Stimulated activated CD4-positive, alpha-beta T cell treated with anti-CD3 and anti-CD28 coated beads, Interleukin-4, amount 100 ng/mL, for 1 hour (primary cell): ENCODE measurements around the gene KRT71.
A peak's percentile ranks its signal among the peaks of the same experiment; 100 is the strongest.
"Not testable (repeated sequence)": the region's sequence is repeated elsewhere in the genome, so short reads cannot be mapped to it uniquely, and the experiment has no call there.

ENCODE experiments used
- DNase-seq: peaks from one replicate; pipeline ENCODE4 v3.0.0-alpha.2; 2020

The KRT71 gene

GRCh38 chr12:52552681-52553195 lies at the start of gene KRT71:
TSS of gene KRT71 (minus strand) at chr12:52553145. CDS start at chr12:52553077, 68 bp downstream.
- no peak for DNase-seq

GRCh38 chr12:52602552-52602951 lies 49.6 kb upstream of the KRT71 start:
- no peak for DNase-seq

- no peak for DNase-seq
Observed at GRCh38 chr12:52601671-52602070, 48.7 kb upstream of the KRT71 start.

GRCh38 chr12:52600941-52601481 lies 48.1 kb upstream of the KRT71 start, which contains the start of gene KRT72:
TSS of gene KRT72 (minus strand) at chr12:52601463. CDS start at chr12:52601452, 11 bp downstream.
- DNase-seq = no peak

GRCh38 chr12:52600475-52600874 lies 47.5 kb upstream of the KRT71 start:
- DNase-seq = no peak

- DNase-seq = no peak
Observed at GRCh38 chr12:52600071-52600470, 47.1 kb upstream of the KRT71 start.

GRCh38 chr12:52598966-52599365 lies 46.0 kb upstream of the KRT71 start:
- DNase-seq = no peak

- not testable (repeated sequence) for DNase-seq
Observed at GRCh38 chr12:52594237-52594636, 41.3 kb upstream of the KRT71 start.

- DNase-seq = no peak
Observed at GRCh38 chr12:52591521-52591920, 38.6 kb upstream of the KRT71 start.

- no peak for DNase-seq
Observed at GRCh38 chr12:52590021-52590420, 37.1 kb upstream of the KRT71 start.

GRCh38 chr12:52587563-52587962 lies 34.6 kb upstream of the KRT71 start:
- DNase-seq = no peak

- DNase-seq = no peak
Observed at GRCh38 chr12:52585946-52586345, 33.0 kb upstream of the KRT71 start.

GRCh38 chr12:52585066-52585465 lies 32.1 kb upstream of the KRT71 start:
- no peak for DNase-seq

GRCh38 chr12:52584156-52584682 lies 31.3 kb upstream of the KRT71 start:
- no peak for DNase-seq

- DNase-seq = peak; percentile 61
Observed at GRCh38 chr12:52582971-52583456, 30.1 kb upstream of the KRT71 start.

GRCh38 chr12:52582486-52582885 lies 29.5 kb upstream of the KRT71 start:
- DNase-seq = no peak

GRCh38 chr12:52581481-52581880 lies 28.5 kb upstream of the KRT71 start:
- no peak for DNase-seq

- no peak for DNase-seq
Observed at GRCh38 chr12:52581066-52581465, 28.1 kb upstream of the KRT71 start.

- no peak for DNase-seq
Observed at GRCh38 chr12:52580496-52580895, 27.6 kb upstream of the KRT71 start.

- DNase-seq = no peak
Observed at GRCh38 chr12:52579468-52580465, 26.8 kb upstream of the KRT71 start.

GRCh38 chr12:52578469-52578868 lies 25.5 kb upstream of the KRT71 start:
- no peak for DNase-seq

- no peak for DNase-seq
Observed at GRCh38 chr12:52577316-52577715, 24.4 kb upstream of the KRT71 start.

GRCh38 chr12:52575948-52576347 lies 23.0 kb upstream of the KRT71 start:
- no peak for DNase-seq
